Activated T-cell treated with anti-CD3 and anti-CD28 coated beads, Interleukin-2, amount 50 U/mL, for 24 hours (primary cell): ENCODE measurements around the gene USP37.
"Not testable (repeated sequence)": the region's sequence is repeated elsewhere in the genome, so short reads cannot be mapped to it uniquely, and the experiment has no call there.

Experiments
- DNase-seq: peaks from one replicate; pipeline ENCODE4 v3.0.0-alpha.2; 2020
- H3K27ac Mint-ChIP-seq: 2 replicates; pipeline ENCODE4 v1.8.0; 2020; ENCODE audit warnings: mild to moderate bottlenecking, mixed read lengths
- H3K27me3 Mint-ChIP-seq: 2 replicates; pipeline ENCODE4 v1.8.0; 2020; ENCODE audit warnings: mixed read lengths
- H3K36me3 Mint-ChIP-seq: 2 replicates; pipeline ENCODE4 v1.8.0; 2020; ENCODE audit warnings: low read depth, mixed read lengths
- H3K4me1 Mint-ChIP-seq: 2 replicates; pipeline ENCODE4 v1.8.0; 2020; ENCODE audit warnings: low read depth, mixed read lengths
- H3K4me3 Mint-ChIP-seq: 2 replicates; pipeline ENCODE4 v1.8.0; 2020; ENCODE audit warnings: mild to moderate bottlenecking, moderate library complexity, mixed read lengths
- H3K9me3 Mint-ChIP-seq: 2 replicates; pipeline ENCODE4 v1.8.0; 2020; ENCODE audit warnings: mixed read lengths

The USP37 gene

DNA sequence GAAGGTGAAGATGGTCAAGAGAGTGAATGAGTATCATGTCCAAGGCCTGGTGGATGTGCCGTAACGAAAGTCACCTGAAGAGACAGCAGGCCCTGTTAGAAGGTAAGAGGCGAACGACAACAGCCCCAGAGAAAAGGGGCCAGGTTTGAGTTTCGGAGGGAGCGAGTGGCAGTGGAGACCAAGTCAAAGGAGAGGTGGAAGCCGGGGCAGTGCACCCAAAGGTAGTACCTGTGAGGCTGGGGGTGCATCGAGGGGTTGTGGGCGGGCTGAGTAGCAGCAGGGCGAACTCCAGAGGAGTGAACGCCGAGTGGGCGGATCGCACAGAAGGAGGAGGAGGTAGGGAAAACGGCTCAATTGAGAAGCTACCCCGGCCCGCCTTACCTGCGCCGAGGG lies 358 bp downstream of the USP37 start:
- Mint-ChIP-seq H3K27me3 (no peaks in the 10 kb centered on the region), H3K9me3 (no peaks in the 10 kb centered on the region), H3K36me3 (peaks cover 93% of the 10 kb centered on the region), H3K27ac (peak overlapping the region; percentile 100), H3K4me3 (peak overlapping the region; percentile 94), H3K4me1 (peaks cover 56% of the 10 kb centered on the region)
- no peak for DNase-seq

DNA sequence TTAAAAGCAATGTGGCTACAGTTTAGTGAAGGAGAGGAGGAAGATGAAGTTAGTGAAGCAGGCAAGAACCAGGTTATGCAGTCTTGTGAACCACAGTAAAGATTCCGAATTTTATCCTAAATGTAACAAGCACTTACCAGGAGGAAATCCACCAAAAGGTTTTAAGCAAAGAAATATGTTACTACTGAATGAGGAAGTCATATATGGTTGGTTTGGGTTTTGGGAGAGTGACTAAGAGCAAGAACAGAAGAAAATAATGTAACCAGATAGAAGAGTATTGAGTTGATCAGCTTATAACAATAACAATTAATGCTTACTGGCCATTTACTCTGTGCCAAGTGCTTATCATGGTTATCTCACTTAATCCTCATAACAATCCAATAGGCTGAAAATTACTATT lies 1.9 kb downstream of the USP37 start:
- Mint-ChIP-seq H3K27ac (peak overlapping the region; percentile 100), H3K36me3 (peaks cover 94% of the 10 kb centered on the region)
- no peak for DNase-seq

DNA sequence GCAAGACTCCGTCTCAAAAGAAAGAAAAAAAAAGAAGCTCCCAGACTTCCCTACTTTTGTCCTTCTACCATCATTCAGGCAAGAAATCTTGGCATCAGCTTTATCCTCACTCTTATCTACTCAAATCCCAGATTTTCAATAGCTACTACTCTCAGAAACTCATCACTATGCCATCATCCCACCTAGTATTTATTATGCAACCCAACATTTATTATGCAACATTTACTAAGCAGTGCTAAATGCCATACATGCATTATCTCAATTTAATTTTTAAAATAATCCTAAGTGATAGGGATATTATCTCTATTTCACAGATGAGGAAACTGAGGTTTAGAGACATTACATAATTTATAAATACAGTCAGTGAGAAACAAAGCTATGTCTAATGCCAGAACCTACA lies 4.1 kb downstream of the USP37 start:
- DNase-seq, result no peak
- Mint-ChIP-seq H3K4me1 (peaks cover 40% of the 10 kb centered on the region), H3K9me3 (no peaks in the 10 kb centered on the region), H3K36me3 (peaks cover 95% of the 10 kb centered on the region), H3K27me3 (no peaks in the 10 kb centered on the region), H3K27ac (no peak overlapping the region), H3K4me3 (no peak overlapping the region)

More for the DNA sequence above, 1.9 kb downstream of the USP37 start:
- Mint-ChIP-seq H3K4me3 (peak overlapping the region; percentile 94), H3K27me3 (no peaks in the 10 kb centered on the region), H3K4me1 (peaks cover 51% of the 10 kb centered on the region), H3K9me3 (no peaks in the 10 kb centered on the region)

DNA sequence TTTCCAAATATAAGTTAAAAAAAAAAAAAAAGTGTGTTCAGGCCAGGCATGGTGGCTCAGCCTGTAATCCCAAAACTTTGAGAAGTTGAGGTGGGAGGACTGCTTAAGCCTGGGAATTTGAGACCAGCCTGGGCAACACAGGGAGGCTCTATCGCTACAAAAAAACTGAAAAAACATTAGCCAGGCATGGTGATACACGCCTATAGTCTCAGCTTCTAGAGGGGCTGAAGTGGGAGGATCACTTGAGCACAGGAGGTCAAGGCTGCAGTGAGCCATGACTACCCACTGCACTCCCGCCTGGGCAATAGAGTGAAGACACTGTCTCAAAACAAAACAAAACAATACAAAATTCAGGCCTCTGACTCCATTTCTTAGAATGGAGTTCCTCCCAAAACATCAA lies 9.2 kb downstream of the USP37 start:
- Mint-ChIP-seq H3K4me1 (peaks cover 26% of the 10 kb centered on the region), H3K4me3 (no peak overlapping the region), H3K27ac (no peak overlapping the region), H3K27me3 (no peaks in the 10 kb centered on the region), H3K9me3 (no peaks in the 10 kb centered on the region), H3K36me3 (peaks cover 92% of the 10 kb centered on the region)
- no peak for DNase-seq

DNA sequence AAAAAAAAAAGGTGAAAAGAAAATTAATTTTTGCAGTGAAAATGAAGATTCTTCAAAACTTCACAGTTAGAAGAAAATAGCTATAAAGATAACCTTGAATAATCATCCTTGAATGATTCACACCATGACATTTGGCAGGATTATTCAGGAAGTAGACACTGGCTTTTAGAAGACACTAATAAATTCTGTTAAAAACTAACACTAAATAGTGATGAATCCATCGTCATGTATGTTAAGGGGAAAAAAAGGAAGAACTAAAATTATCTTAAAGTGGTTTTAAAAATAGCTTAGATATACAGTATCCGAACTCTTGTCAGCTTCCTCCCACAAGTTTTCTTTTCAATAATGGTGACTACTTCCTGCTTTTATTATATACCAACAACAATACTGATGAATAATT lies 10.2 kb downstream of the USP37 start:
- Mint-ChIP-seq H3K36me3 (peaks cover 92% of the 10 kb centered on the region), H3K27me3 (no peaks in the 10 kb centered on the region), H3K4me3 (no peak overlapping the region), H3K9me3 (no peaks in the 10 kb centered on the region), H3K4me1 (peaks cover 18% of the 10 kb centered on the region), H3K27ac (no peak overlapping the region)
- DNase-seq, result no peak

DNA sequence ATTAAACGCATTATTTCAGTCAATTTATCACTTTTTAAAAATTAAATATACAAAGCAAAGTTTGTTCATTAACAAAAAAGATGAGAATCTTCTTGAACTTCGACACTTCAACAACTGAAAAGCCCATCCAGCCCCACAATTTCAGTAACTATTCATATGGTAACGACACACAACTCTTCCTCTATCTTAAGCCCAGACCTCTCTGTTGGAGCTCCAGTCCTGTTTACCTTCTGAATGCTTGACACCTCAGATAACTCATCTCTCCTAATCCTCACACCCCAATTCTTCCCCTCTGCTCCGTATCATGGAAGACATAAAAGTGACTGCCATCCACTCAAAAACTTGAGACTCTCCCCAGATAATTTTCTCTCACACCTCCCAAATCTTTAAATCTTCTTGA lies 12.6 kb downstream of the USP37 start:
- Mint-ChIP-seq H3K27ac (no peak overlapping the region), H3K9me3 (no peaks in the 10 kb centered on the region), H3K4me1 (peaks cover 13% of the 10 kb centered on the region), H3K36me3 (peaks cover 92% of the 10 kb centered on the region), H3K27me3 (no peaks in the 10 kb centered on the region), H3K4me3 (no peak overlapping the region)
- DNase-seq, result no peak

DNA sequence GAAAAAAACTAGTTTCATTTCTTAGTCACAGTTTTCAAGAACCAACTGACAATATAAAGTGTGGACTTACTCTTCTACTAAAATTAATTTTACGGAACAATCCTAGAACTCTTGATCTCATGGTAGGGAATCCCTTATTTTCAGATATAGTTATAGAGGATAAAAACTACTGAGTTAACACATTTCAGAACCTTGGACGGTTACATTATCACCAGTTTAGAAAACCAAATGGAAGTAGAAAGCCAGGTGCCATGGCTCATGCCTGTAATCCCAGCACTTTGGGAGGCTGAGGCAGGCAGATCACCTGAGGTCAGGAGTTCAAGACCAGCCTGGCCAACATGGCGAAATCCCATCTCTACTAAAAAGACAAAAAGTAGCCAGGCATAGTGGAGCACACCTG lies 13.9 kb downstream of the USP37 start:
- not testable (repeated sequence) for H3K27me3 Mint-ChIP-seq, H3K4me3 Mint-ChIP-seq, H3K9me3 Mint-ChIP-seq, DNase-seq
- Mint-ChIP-seq H3K27ac (peak overlapping the region; percentile 41), H3K4me1 (peaks cover 13% of the 10 kb centered on the region), H3K36me3 (peaks cover 85% of the 10 kb centered on the region)

DNA sequence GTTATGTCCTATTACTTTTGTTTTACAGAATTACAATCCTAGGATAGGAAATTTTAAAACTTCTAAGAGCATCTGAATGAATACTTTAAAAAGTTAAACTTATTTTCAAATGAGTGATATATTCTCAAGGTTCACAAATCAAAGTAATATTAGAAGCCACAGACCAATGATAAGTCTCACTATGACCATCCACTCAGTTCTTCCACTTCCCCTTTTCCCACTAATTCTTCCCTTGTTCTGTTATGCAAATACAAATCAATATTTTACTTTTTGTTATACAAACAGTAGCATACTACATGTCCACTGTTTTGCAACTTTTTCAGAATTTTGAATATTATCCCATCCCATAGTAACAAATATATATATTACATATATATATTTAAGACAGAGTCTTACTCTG lies 20.2 kb downstream of the USP37 start:
- Mint-ChIP-seq H3K4me3 (no peak overlapping the region), H3K27ac (no peak overlapping the region), H3K36me3 (peaks cover 82% of the 10 kb centered on the region), H3K9me3 (no peaks in the 10 kb centered on the region), H3K27me3 (no peaks in the 10 kb centered on the region), H3K4me1 (peaks cover 3% of the 10 kb centered on the region)
- no peak for DNase-seq

DNA sequence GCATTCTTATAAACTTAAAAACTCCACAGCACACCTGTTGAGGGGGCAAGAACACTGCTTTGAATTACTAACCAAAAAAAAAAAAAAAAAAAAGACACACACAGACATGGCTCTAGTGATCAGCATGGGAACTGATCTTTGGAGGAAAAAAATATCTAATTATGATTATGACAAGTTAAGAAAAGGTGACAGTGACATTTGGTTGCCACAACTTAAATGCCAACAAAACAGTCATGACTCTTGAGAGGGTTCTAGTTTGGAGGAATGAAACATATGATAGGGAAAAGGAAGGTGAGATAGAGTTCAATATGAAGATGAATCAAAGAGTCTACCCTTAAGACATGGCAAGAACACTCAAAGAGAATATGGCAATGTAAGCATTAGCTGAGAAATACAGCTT lies 20.6 kb downstream of the USP37 start:
- no peaks in the 10 kb centered on the region for H3K9me3 Mint-ChIP-seq
- H3K4me3 Mint-ChIP-seq, result no peak overlapping the region
- peaks cover 3% of the 10 kb centered on the region for H3K4me1 Mint-ChIP-seq
- H3K36me3 Mint-ChIP-seq, result peaks cover 82% of the 10 kb centered on the region
- H3K27me3 Mint-ChIP-seq, result no peaks in the 10 kb centered on the region
- DNase-seq, result no peak
- H3K27ac Mint-ChIP-seq, result no peak overlapping the region

DNA sequence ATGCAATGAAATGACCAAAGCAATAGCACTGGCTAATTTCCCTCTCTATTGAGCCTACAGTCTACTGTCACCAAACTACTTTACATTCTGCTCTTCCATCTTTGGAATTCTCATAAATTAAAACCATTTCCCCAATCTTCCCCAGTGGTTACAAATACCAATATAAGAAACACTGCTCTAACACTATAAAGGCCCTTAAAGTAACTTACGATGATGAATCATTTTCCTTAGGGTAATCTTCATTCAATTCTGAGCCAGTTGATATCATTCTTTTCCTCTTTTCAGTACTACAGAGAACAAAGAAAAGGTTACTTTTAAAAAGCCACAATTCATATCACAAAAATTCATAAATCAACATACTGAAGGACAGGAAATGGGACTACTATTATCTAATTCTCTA lies 22.1 kb downstream of the USP37 start:
- H3K4me3 Mint-ChIP-seq, result no peak overlapping the region
- peaks cover 84% of the 10 kb centered on the region for H3K36me3 Mint-ChIP-seq
- H3K4me1 Mint-ChIP-seq, result peaks cover 2% of the 10 kb centered on the region
- no peak for DNase-seq
- no peaks in the 10 kb centered on the region for H3K9me3 Mint-ChIP-seq
- H3K27ac Mint-ChIP-seq, result no peak overlapping the region
- no peaks in the 10 kb centered on the region for H3K27me3 Mint-ChIP-seq

DNA sequence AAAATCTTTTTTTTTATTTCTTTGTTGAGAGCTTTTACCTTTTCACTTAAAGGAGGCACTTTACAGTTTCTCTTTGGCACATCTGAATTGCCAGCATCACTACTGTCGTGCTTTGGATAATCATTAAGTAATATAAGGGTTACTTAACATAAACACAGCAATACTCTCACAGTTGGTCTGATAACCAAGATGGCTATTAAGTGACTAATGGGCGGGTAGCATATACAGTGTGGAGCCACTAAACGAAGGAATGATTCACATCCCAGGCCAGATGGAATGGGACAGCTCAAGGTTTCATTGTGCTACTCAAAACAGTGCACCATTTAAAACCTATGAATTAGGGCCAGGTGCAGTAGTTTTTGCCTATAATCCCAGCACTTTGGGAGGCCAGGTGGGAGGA lies 28.1 kb downstream of the USP37 start:
- H3K27me3 Mint-ChIP-seq, result no peaks in the 10 kb centered on the region
- DNase-seq, result no peak
- H3K4me1 Mint-ChIP-seq, result no peaks in the 10 kb centered on the region
- no peak overlapping the region for H3K4me3 Mint-ChIP-seq
- H3K9me3 Mint-ChIP-seq, result no peaks in the 10 kb centered on the region
- no peak overlapping the region for H3K27ac Mint-ChIP-seq
- H3K36me3 Mint-ChIP-seq, result peaks cover 88% of the 10 kb centered on the region

DNA sequence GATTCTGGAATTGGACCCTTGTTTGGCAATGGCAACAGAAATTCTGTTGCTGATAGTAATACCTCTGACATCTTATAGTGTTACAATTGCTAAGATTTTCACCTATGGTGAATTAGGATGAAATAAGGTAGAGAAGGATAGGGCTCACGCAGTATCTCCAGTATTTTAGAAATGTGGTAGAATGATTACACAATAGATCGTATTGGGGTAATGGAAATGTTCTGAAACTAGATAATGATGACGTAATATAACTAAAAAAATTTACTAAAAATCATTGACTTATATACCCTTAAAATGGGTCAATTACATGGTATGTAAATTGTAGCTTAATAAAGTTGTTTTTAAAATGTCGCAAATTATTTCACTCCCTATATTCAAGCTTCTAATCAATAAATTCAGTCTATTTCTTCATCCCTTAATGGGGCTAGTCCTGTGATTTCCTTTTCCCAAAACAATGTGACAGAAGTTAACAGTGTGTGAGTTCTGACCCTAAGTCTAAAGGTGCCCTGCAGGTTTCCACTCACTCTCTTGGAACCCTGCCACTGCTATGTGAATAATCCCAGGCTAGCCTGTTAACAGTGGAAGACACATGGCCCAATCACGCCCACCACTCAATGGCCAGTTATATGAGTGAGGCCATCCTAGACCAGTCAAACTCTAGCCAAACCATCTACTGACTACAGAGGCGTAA lies 31.2 kb downstream of the USP37 start:
- H3K36me3 Mint-ChIP-seq, result peaks cover 92% of the 10 kb centered on the region
- H3K4me3 Mint-ChIP-seq, result no peak overlapping the region
- no peak for DNase-seq

DNA sequence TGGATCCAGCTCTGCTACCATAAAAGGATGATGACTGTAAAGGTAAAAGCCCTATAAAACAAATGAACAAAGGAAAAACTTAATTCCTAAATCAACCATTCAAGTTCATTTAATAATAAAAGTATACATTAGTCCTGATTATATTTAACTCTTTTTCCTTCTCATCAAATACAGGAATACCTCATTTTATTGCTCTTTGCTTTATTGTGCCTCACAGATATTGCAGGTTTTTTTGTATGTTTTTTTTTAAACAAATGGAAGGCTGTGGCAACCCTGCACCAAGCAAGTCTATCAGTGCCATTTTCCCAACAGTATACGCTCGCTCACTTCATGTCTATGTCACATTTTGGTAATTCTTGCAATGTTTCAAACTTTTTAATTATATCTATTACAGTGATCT lies 38.2 kb downstream of the USP37 start:
- H3K4me1 Mint-ChIP-seq, result no peaks in the 10 kb centered on the region

More for the DNA sequence above, 31.2 kb downstream of the USP37 start:
- no peaks in the 10 kb centered on the region for H3K27me3 Mint-ChIP-seq
- H3K4me1 Mint-ChIP-seq, result no peaks in the 10 kb centered on the region
- no peak overlapping the region for H3K27ac Mint-ChIP-seq
- H3K9me3 Mint-ChIP-seq, result no peaks in the 10 kb centered on the region

DNA sequence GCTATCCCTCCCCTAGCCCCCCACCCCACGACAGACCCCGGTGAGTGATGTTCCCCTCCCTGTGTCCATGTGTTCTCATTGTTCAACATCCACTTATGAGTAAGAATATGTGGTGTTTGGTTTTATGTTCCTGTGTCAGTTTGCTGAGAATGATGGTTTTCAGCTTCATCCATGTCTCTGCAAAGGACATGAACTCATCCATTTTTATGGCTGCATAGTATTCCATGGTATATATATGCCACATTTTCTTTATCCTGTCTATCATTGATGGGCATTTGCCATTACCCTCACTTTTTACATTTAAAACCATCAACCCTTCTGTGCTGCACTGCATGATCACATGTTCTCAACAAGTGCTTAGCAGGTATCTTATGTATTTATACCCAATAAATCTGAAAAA lies 39.7 kb downstream of the USP37 start:
- not testable (repeated sequence) for H3K9me3 Mint-ChIP-seq, H3K27me3 Mint-ChIP-seq, H3K4me3 Mint-ChIP-seq, DNase-seq, H3K4me1 Mint-ChIP-seq, H3K27ac Mint-ChIP-seq
- peaks cover 97% of the 10 kb centered on the region for H3K36me3 Mint-ChIP-seq

More for the DNA sequence above, 38.2 kb downstream of the USP37 start:
- DNase-seq, result no peak
- Mint-ChIP-seq H3K27ac (no peak overlapping the region), H3K9me3 (no peaks in the 10 kb centered on the region), H3K36me3 (peaks cover 96% of the 10 kb centered on the region), H3K27me3 (no peaks in the 10 kb centered on the region), H3K4me3 (no peak overlapping the region)

DNA sequence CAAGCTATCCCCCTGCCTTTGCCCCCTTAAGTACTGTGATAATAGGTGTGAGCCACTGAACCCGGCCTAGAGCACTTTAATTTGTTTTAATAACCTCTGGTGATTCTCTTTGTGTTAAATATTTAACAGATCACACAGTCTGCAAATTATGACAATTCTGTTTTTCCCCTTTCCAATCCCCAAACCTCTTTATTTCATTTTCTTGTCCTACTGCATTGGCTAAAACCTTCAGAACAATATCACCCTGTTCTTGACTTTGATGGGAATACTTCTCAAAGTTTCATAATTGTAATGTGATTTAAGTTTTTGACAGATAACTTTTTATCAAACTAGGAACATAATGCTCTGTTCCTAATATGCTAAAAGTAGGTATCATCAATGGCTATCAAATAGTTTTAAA lies 44.5 kb downstream of the USP37 start:
- Mint-ChIP-seq H3K4me3 (no peak overlapping the region), H3K4me1 (peaks cover 9% of the 10 kb centered on the region), H3K36me3 (peaks cover 90% of the 10 kb centered on the region), H3K27me3 (no peaks in the 10 kb centered on the region), H3K27ac (no peak overlapping the region), H3K9me3 (no peaks in the 10 kb centered on the region)
- no peak for DNase-seq

DNA sequence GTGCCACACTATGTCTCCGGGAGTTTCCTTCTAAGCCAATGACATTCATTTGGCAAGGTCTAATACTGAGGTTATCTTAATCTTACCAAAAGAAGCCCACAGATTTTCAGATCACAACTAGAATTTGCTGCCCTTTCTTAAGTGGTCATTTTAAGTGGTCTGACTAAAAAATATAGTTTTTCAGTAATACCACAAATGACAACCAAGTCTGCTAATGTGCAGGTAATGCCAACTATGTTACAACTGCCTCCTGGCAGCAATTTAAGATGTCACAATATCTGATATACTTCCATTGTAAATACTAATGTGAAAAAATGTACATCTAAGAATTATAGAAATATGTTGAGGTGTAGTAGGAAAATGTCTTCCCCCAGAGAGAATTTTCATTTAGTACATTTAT lies 49.3 kb downstream of the USP37 start:
- Mint-ChIP-seq H3K4me1 (peaks cover 31% of the 10 kb centered on the region), H3K27me3 (no peaks in the 10 kb centered on the region), H3K27ac (no peak overlapping the region), H3K36me3 (peaks cover 86% of the 10 kb centered on the region), H3K4me3 (no peak overlapping the region), H3K9me3 (no peaks in the 10 kb centered on the region)
- DNase-seq, result no peak
